ENCODE results near the gene CLCNKB. TPM values are rescaled to one million over a fixed set of nuclear protein-coding genes. Genes with fewer than 3 reads are reported as not detected.

CLCNKB gene
- total and polyA plus RNA-seq, 2 of the 13 experiments (the other 11 are each of a cell fraction or from before 2014, with no cell fraction given): 0.04 TPM; not detected in 1

DNA sequence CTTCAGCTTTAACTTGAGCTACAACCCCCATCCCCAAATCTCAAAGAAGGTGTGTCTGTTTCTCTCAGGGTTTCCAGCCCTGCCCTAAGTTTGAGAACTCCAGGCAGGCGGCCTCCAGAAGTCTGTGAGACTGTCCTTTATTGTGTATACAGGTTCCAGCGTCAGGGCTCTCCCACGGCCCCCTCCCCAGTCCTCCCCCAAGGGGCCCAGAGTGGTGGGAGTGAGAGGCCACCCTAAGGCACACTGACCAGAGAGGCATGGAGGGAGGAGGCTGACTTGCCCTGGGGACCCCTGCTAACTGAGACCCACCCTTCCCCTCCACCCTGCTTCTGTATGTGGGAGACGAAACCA is 29.7 kb upstream of the CLCNKB start:
- in situ Hi-C loops (cut with HindIII; ENCODE audit: extremely low pct_ligation_motif_present, low pct_unique_long_range_greater_than_20kb) (loop anchor here (5.0 kb wide), 1 partner anchor 33 kb away; no protein-coding TSS in a partner anchor), intact Hi-C loops (cut with micrococcal nuclease; ENCODE audit: unreplicated experiment) (no loop called here)
- H3K4me3 ChIP-seq (replicated peaks in 1 of 3; ENCODE audit: insufficient read depth in 1 of 3, low read depth in 2 of 3, low read length in 3 of 3): peak overlapping the region; percentile 56 to 63 (median 60); a peak in 5 of 6 replicates
- ATAC-seq: no peak
- no peak overlapping the region for H3K27ac ChIP-seq (ENCODE audit: extremely low read length, insufficient read depth, low read length)
- H3K27me3 ChIP-seq (ENCODE audit: control insufficient read depth in 1 of 2, insufficient read depth in 2 of 2, low read length in 2 of 2): peaks cover 7 to 55% of the 10 kb centered on the region in 2 experiments; a peak in 4 of 5 replicates
- H3K79me2 ChIP-seq (ENCODE audit: insufficient read depth, low read length): no peaks in the 10 kb centered on the region
- no peaks in the 10 kb centered on the region for H3K9me3 ChIP-seq (ENCODE audit: low read length)
- peak overlapping the region; percentile 53 for H3K9ac ChIP-seq (ENCODE audit: insufficient read depth, low read depth, low read length)
- WGBS (ENCODE audit: low lambda C conversion rate): 9% methylated on average over 2 of the region's 4 CpGs
- peak overlapping the region; percentile 71; the same call in 1 of the 2 replicates for H3K4me2 ChIP-seq (ENCODE audit: low read depth, low read length)
- FAIRE-seq: no peak
- H4K20me1 ChIP-seq (ENCODE audit: insufficient read depth, low read length): peaks cover 10% of the 10 kb centered on the region; the same call in 1 of the 2 replicates
- CTCF ChIA-PET (ENCODE audit: low intra/inter-chr PET ratio, low total read pairs): no interaction called here
- no peak for DNase-seq (ENCODE audit: low spot score)
- TF ChIP-seq MBD4 (IDR thresholded peaks at IDR 0.05; ENCODE audit: borderline replicate concordance, low read length) (no peak), ZNF576 (CRISPR knock-in tag; IDR thresholded peaks at IDR 0.05) (no peak), HOXA5 (CRISPR knock-in tag; IDR thresholded peaks at IDR 0.05) (no peak), KLF6 (CRISPR knock-in tag; IDR thresholded peaks at IDR 0.05) (no peak), BRF2 (CRISPR knock-in tag; IDR thresholded peaks at IDR 0.05) (no peak), ZNF766 (CRISPR knock-in tag; IDR thresholded peaks at IDR 0.05; ENCODE audit: borderline replicate concordance) (no peak)
- TF ChIP-seq, protein P1, sequence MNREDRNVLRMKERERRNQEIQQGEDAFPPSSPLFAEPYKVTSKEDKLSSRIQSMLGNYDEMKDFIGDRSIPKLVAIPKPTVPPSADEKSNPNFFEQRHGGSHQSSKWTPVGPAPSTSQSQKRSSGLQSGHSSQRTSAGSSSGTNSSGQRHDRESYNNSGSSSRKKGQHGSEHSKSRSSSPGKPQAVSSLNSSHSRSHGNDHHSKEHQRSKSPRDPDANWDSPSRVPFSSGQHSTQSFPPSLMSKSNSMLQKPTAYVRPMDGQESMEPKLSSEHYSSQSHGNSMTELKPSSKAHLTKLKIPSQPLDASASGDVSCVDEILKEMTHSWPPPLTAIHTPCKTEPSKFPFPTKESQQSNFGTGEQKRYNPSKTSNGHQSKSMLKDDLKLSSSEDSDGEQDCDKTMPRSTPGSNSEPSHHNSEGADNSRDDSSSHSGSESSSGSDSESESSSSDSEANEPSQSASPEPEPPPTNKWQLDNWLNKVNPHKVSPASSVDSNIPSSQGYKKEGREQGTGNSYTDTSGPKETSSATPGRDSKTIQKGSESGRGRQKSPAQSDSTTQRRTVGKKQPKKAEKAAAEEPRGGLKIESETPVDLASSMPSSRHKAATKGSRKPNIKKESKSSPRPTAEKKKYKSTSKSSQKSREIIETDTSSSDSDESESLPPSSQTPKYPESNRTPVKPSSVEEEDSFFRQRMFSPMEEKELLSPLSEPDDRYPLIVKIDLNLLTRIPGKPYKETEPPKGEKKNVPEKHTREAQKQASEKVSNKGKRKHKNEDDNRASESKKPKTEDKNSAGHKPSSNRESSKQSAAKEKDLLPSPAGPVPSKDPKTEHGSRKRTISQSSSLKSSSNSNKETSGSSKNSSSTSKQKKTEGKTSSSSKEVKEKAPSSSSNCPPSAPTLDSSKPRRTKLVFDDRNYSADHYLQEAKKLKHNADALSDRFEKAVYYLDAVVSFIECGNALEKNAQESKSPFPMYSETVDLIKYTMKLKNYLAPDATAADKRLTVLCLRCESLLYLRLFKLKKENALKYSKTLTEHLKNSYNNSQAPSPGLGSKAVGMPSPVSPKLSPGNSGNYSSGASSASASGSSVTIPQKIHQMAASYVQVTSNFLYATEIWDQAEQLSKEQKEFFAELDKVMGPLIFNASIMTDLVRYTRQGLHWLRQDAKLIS (CRISPR knock-in tag; IDR thresholded peaks at IDR 0.05): no peak
- TF ChIP-seq, protein P2, sequence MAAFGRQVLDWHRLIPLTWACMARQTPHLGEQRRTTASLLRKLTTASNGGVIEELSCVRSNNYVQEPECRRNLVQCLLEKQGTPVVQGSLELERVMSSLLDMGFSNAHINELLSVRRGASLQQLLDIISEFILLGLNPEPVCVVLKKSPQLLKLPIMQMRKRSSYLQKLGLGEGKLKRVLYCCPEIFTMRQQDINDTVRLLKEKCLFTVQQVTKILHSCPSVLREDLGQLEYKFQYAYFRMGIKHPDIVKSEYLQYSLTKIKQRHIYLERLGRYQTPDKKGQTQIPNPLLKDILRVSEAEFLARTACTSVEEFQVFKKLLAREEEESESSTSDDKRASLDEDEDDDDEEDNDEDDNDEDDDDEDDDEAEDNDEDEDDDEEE (CRISPR knock-in tag; IDR thresholded peaks at IDR 0.05): 0 out of 2 replicates have a peak, but pooled peaks have one; percentile 46
- H3K4me1 ChIP-seq (ENCODE audit: insufficient read depth, low read length): peaks cover 67% of the 10 kb centered on the region
- no TSS peak for BruUV-seq (replicated peaks)
- POLR2A ChIA-PET: interaction anchor here (1.0 kb wide), 1 partner anchor 213 kb away, joined by 3 read pairs; no protein-coding TSS in a partner anchor
- H3K36me3 ChIP-seq (replicated peaks in 1 of 2; ENCODE audit: control insufficient read depth in 1 of 2, insufficient read depth in 2 of 2, low read length in 2 of 2): no peaks in the 10 kb centered on the region
- H2AFZ ChIP-seq (ENCODE audit: low read length): no peak overlapping the region

Data from HepG2 (cell line).